Activated CD8-positive, alpha-beta T cell treated with anti-CD3 and anti-CD28 coated beads, Interleukin-2, amount 10 ng/mL, durations not matched to agents 7 days and 5 days (primary cell): Measurements from ENCODE around the gene TMEM208. TPM values are rescaled to one million over a fixed set of nuclear protein-coding genes. Genes with fewer than 3 reads are reported as not detected.

Source experiments
- ATAC-seq: fragments of 150-1000 bp; cut with Tn5 transposase; one replicate; pipeline ENCODE4 v1.10.0; 2021; ENCODE audit warnings: moderate library complexity
- CTCF ChIA-PET: fragments of 350-600 bp; sonication (Branson Sonifier 250); formaldehyde crosslinking; loops from one replicate; lab custom pipeline; 2021; ENCODE audit warnings: antibody characterized with exemption; lab: Charles Lee
- POLR2A ChIA-PET: fragments of 350-600 bp; sonication (Branson Sonifier 250); formaldehyde crosslinking; loops from one replicate; lab custom pipeline; 2021; ENCODE audit warnings: antibody characterized with exemption; lab: Charles Lee
- DNase-seq: peaks from one replicate; pipeline ENCODE4 v3.0.0-alpha.2; 2020
- H3K27ac Mint-ChIP-seq: one replicate; pipeline ENCODE4 v1.8.0; 2021; ENCODE audit warnings: mild to moderate bottlenecking, mixed read lengths
- H3K27me3 Mint-ChIP-seq: one replicate; pipeline ENCODE4 v1.8.0; 2021; ENCODE audit warnings: low read depth, mixed read lengths
- H3K36me3 Mint-ChIP-seq: one replicate; pipeline ENCODE4 v1.8.0; 2021; ENCODE audit warnings: low read depth, mixed read lengths
- H3K4me1 Mint-ChIP-seq: one replicate; pipeline ENCODE4 v1.8.0; 2021; ENCODE audit warnings: low read depth, mixed read lengths
- H3K4me3 Mint-ChIP-seq: one replicate; pipeline ENCODE4 v1.8.0; 2021; ENCODE audit warnings: mild to moderate bottlenecking, mixed read lengths
- H3K9me3 Mint-ChIP-seq: one replicate; pipeline ENCODE4 v1.8.0; 2022; ENCODE audit warnings: mixed read lengths; ENCODE audit not compliant: insufficient read depth
- total RNA-seq, 2 experiments: library from RNA; stranded (reverse); gene quantifications; one replicate each; pipeline ENCODE4 v1.2.3, GENCODE V29; 2021

Gene TMEM208
- total RNA-seq, 2 experiments from 2014 or later: 33.7 TPM

- POLR2A ChIA-PET: interaction anchor here (0.6 to 1.0 kb wide), 4 partner anchors 25 to 231 kb away, joined by 3 to 4 read pairs (median 4); partner anchors contain the start of gene B3GNT9
- H3K27ac Mint-ChIP-seq: no peak overlapping the region
- H3K4me3 Mint-ChIP-seq: no peak overlapping the region
Observed at GRCh38 chr16:67184995-67185650, 41.8 kb upstream of the TMEM208 start.

GRCh38 chr16:67185651-67186134 lies 41.2 kb upstream of the TMEM208 start:
- ChIA-PET CTCF (interaction anchor here (0.8 to 5.8 kb wide), 20 partner anchors 11 to 290 kb away, joined by 3 to 42 read pairs (median 6); partner anchors contain the start of genes CES3, FBXL8, NOL3 and TMEM208), POLR2A (interaction anchor here (0.7 to 0.8 kb wide), 2 partner anchors 210 to 232 kb away, joined by 3 to 4 read pairs; no protein-coding TSS in a partner anchor)
- Mint-ChIP-seq H3K9me3 (no peaks in the 10 kb centered on the region), H3K4me3 (no peak overlapping the region), H3K27ac (no peak overlapping the region), H3K4me1 (peaks cover 14% of the 10 kb centered on the region), H3K36me3 (no peaks in the 10 kb centered on the region), H3K27me3 (peaks cover 13% of the 10 kb centered on the region)
- DNase-seq: no peak
- ATAC-seq: no peak

More at GRCh38 chr16:67184995-67185650, 41.8 kb upstream of the TMEM208 start:
- peaks cover 14% of the 10 kb centered on the region for H3K4me1 Mint-ChIP-seq
- H3K9me3 Mint-ChIP-seq: no peaks in the 10 kb centered on the region
- peak; percentile 32 for ATAC-seq
- no peaks in the 10 kb centered on the region for H3K36me3 Mint-ChIP-seq
- DNase-seq: peak; percentile 91
- CTCF ChIA-PET: interaction anchor here (0.8 to 5.8 kb wide), 24 partner anchors 10 to 296 kb away, joined by 3 to 42 read pairs (median 6); partner anchors contain the start of genes CES3, FBXL8, NOL3 and TMEM208
- H3K27me3 Mint-ChIP-seq: peaks cover 13% of the 10 kb centered on the region

- no peaks in the 10 kb centered on the region for H3K36me3 Mint-ChIP-seq
- ATAC-seq: no peak
- POLR2A ChIA-PET: no interaction called here
- peaks cover 16% of the 10 kb centered on the region for H3K4me1 Mint-ChIP-seq
- CTCF ChIA-PET: interaction anchor here (0.6 to 5.8 kb wide), 5 partner anchors 12 to 207 kb away, joined by 3 to 41 read pairs (median 12); partner anchors contain the start of gene NOL3
- H3K27me3 Mint-ChIP-seq: peaks cover 13% of the 10 kb centered on the region
- DNase-seq: no peak
- H3K9me3 Mint-ChIP-seq: no peaks in the 10 kb centered on the region
- H3K4me3 Mint-ChIP-seq: no peak overlapping the region
- H3K27ac Mint-ChIP-seq: no peak overlapping the region
Observed at GRCh38 chr16:67186550-67186950, 40.4 kb upstream of the TMEM208 start.

- H3K4me3 Mint-ChIP-seq: no peak overlapping the region
- H3K27ac Mint-ChIP-seq: no peak overlapping the region
- CTCF ChIA-PET: interaction anchor here (2.4 to 5.8 kb wide), 4 partner anchors 12 to 169 kb away, joined by 10 to 41 read pairs (median 20); partner anchors contain the start of gene NOL3
- peaks cover 20% of the 10 kb centered on the region for H3K4me1 Mint-ChIP-seq
- H3K36me3 Mint-ChIP-seq: no peaks in the 10 kb centered on the region
- ATAC-seq: no peak
- no peak for DNase-seq
- H3K9me3 Mint-ChIP-seq: no peaks in the 10 kb centered on the region
- H3K27me3 Mint-ChIP-seq: peaks cover 13% of the 10 kb centered on the region
- POLR2A ChIA-PET: no interaction called here
Observed at GRCh38 chr16:67187175-67187890, 39.6 kb upstream of the TMEM208 start.

GRCh38 chr16:67188323-67188722 lies 38.6 kb upstream of the TMEM208 start:
- ATAC-seq (no peak), DNase-seq (no peak)
- H3K27me3 Mint-ChIP-seq: peaks cover 13% of the 10 kb centered on the region
- POLR2A ChIA-PET: interaction anchor here (1.4 kb wide), 1 partner anchor 205 kb away, joined by 3 read pairs; no protein-coding TSS in a partner anchor
- H3K4me3 Mint-ChIP-seq: no peak overlapping the region
- H3K4me1 Mint-ChIP-seq: peaks cover 29% of the 10 kb centered on the region
- no peak overlapping the region for H3K27ac Mint-ChIP-seq
- CTCF ChIA-PET: interaction anchor here (1.1 to 3.7 kb wide), 2 partner anchors 33 to 170 kb away, joined by 4 to 12 read pairs; no protein-coding TSS in a partner anchor
- H3K9me3 Mint-ChIP-seq: no peaks in the 10 kb centered on the region
- peaks cover 9% of the 10 kb centered on the region for H3K36me3 Mint-ChIP-seq

- Mint-ChIP-seq H3K4me1 (peaks cover 34% of the 10 kb centered on the region), H3K4me3 (no peak overlapping the region), H3K27ac (no peak overlapping the region), H3K27me3 (peaks cover 13% of the 10 kb centered on the region), H3K9me3 (no peaks in the 10 kb centered on the region), H3K36me3 (peaks cover 13% of the 10 kb centered on the region)
- ChIA-PET CTCF (interaction anchor here (1.1 to 3.7 kb wide), 2 partner anchors 33 to 171 kb away, joined by 4 to 12 read pairs; no protein-coding TSS in a partner anchor), POLR2A (interaction anchor here (1.4 kb wide), 1 partner anchor 205 kb away, joined by 3 read pairs; no protein-coding TSS in a partner anchor)
- no peak for DNase-seq
- ATAC-seq: no peak
Observed at GRCh38 chr16:67188798-67189197, 38.1 kb upstream of the TMEM208 start.

- Mint-ChIP-seq H3K27me3 (peaks cover 12% of the 10 kb centered on the region), H3K4me3 (no peak within 1 kb of the TSS), H3K36me3 (peaks cover 26% of the 10 kb centered on the region), H3K9me3 (no peaks in the 10 kb centered on the region), H3K4me1 (peaks cover 36% of the 10 kb centered on the region), H3K27ac (no peak within 1 kb of the TSS)
- CTCF ChIA-PET: interaction anchor here (1.1 to 3.7 kb wide), 2 partner anchors 58 to 172 kb away, joined by 3 to 12 read pairs; partner anchors contain the start of gene FHOD1
- POLR2A ChIA-PET: no interaction called here
- no peak for DNase-seq
- no peak for ATAC-seq
Observed at GRCh38 chr16:67190041-67190440, 36.9 kb upstream of the TMEM208 start, which contains the start of gene EXOC3L1. Gene EXOC3L1, minus strand, starts transcription at chr16:67190136. Its CDS starts 460 bp downstream, at chr16:67189676.

- no peak overlapping the region for H3K27ac Mint-ChIP-seq
Observed at GRCh38 chr16:67190448-67191399, 36.2 kb upstream of the TMEM208 start.

GRCh38 chr16:67191411-67191994 lies 35.4 kb upstream of the TMEM208 start:
- peak; percentile 3 for ATAC-seq
- Mint-ChIP-seq H3K27me3 (peaks cover 1% of the 10 kb centered on the region), H3K4me3 (peak overlapping the region; percentile 91), H3K4me1 (peaks cover 33% of the 10 kb centered on the region), H3K36me3 (peaks cover 40% of the 10 kb centered on the region), H3K27ac (peak overlapping the region; percentile 86), H3K9me3 (no peaks in the 10 kb centered on the region)
- CTCF ChIA-PET: interaction anchor here (0.9 kb wide), 2 partner anchors 174 to 230 kb away, joined by 3 to 4 read pairs; partner anchors contain the start of gene CES3
- POLR2A ChIA-PET: interaction anchor here (1.7 kb wide), 1 partner anchor 35 kb away, joined by 11 read pairs; the partner anchor contains the start of gene TMEM208
- DNase-seq: no peak

More at GRCh38 chr16:67190448-67191399, 36.2 kb upstream of the TMEM208 start:
- ATAC-seq: no peak
- ChIA-PET POLR2A (no interaction called here), CTCF (interaction anchor here (0.9 to 1.1 kb wide), 2 partner anchors 57 to 173 kb away, joined by 3 to 4 read pairs; partner anchors contain the start of gene FHOD1)
- Mint-ChIP-seq H3K27me3 (peaks cover 5% of the 10 kb centered on the region), H3K4me3 (no peak overlapping the region), H3K36me3 (peaks cover 32% of the 10 kb centered on the region), H3K4me1 (peaks cover 34% of the 10 kb centered on the region), H3K9me3 (no peaks in the 10 kb centered on the region)
- no peak for DNase-seq
